Stimulated activated CD4-positive, alpha-beta T cell treated with anti-CD3 and anti-CD28 coated beads, Interleukin-15, amount 100 ng/mL, for 48 hours (primary cell): ENCODE measurements around the gene NDP.
A peak's percentile ranks its signal among the peaks of the same experiment; 100 is the strongest.
"Not testable (repeated sequence)": the region's sequence is repeated elsewhere in the genome, so short reads cannot be mapped to it uniquely, and the experiment has no call there.

Source experiments
- DNase-seq, 2 donors: peaks; one replicate each; pipeline ENCODE4 v3.0.0-alpha.2; 2020; ENCODE audit warnings: low read depth in 2 of 2

Gene NDP

GRCh38 chrX:43971966-43972961 is 926 bp downstream of the NDP start:
- DNase-seq, result no peak

GRCh38 chrX:43970528-43970927 is 2.7 kb downstream of the NDP start:
- no peak for DNase-seq

- no peak for DNase-seq
Observed at GRCh38 chrX:43969504-43970501, 3.4 kb downstream of the NDP start.

- DNase-seq, result no peak
Observed at GRCh38 chrX:43968359-43968781, 4.8 kb downstream of the NDP start.

- DNase-seq, result no peak
Observed at GRCh38 chrX:43964936-43965335, 8.3 kb downstream of the NDP start.

GRCh38 chrX:43963726-43964125 is 9.5 kb downstream of the NDP start:
- no peak for DNase-seq

- DNase-seq, result no peak
Observed at GRCh38 chrX:43962636-43963035, 10.6 kb downstream of the NDP start.

GRCh38 chrX:43961699-43962098 is 11.5 kb downstream of the NDP start:
- no peak for DNase-seq

- DNase-seq, result no peak
Observed at GRCh38 chrX:43958529-43958928, 14.7 kb downstream of the NDP start.

GRCh38 chrX:43956034-43956433 is 17.2 kb downstream of the NDP start:
- DNase-seq, result no peak

- no peak for DNase-seq
Observed at GRCh38 chrX:43953218-43953617, 20.0 kb downstream of the NDP start.

GRCh38 chrX:43949669-43950068 is 23.5 kb downstream of the NDP start:
- DNase-seq, result peak in 1 of 2 donors; percentile 19

- DNase-seq, result no peak
Observed at GRCh38 chrX:43940816-43941474, 32.2 kb downstream of the NDP start.

- no peak for DNase-seq
Observed at GRCh38 chrX:43939187-43939926, 33.8 kb downstream of the NDP start.

- not testable (repeated sequence) for DNase-seq
Observed at GRCh38 chrX:43922032-43922431, 51.2 kb downstream of the NDP start.

- DNase-seq, result not testable (repeated sequence)
Observed at GRCh38 chrX:43910772-43911171, 62.4 kb downstream of the NDP start.

GRCh38 chrX:43910012-43910411 is 63.2 kb downstream of the NDP start:
- no peak for DNase-seq

- DNase-seq, result no peak
Observed at GRCh38 chrX:43909141-43909540, 64.0 kb downstream of the NDP start.

- no peak for DNase-seq
Observed at GRCh38 chrX:43899878-43900815, 73.0 kb downstream of the NDP start.
